ENCODE results near the gene CLIC1. TPM values are rescaled to one million over a fixed set of nuclear protein-coding genes. Genes with fewer than 3 reads are reported as not detected.

Gene CLIC1
- total and polyA plus RNA-seq, 8 donors: 226 to 465 (median 265) TPM

GRCh38 chr6:31706599-31706998 lies 29.7 kb downstream of the CLIC1 start, which contains the start of gene LY6G6F:
TSS of gene LY6G6F (plus strand) at chr6:31706866. CDS start at chr6:31706907, 41 bp downstream.
- no peak for DNase-seq
- Histone ChIP-seq H3K36me3 (no peaks in the 10 kb centered on the region), H3K27ac (no peak within 1 kb of the TSS), H3K27me3 (no peaks in the 10 kb centered on the region), H3K4me3 (no peak within 1 kb of the TSS), H3K9me3 (no peaks in the 10 kb centered on the region), H3K4me1 (peaks cover 7 to 28% of the 10 kb centered on the region in 2 donors)
- intact Hi-C loops (cut with DNase I): no loop called here
- no peak for ATAC-seq
- TF ChIP-seq, protein P1, sequence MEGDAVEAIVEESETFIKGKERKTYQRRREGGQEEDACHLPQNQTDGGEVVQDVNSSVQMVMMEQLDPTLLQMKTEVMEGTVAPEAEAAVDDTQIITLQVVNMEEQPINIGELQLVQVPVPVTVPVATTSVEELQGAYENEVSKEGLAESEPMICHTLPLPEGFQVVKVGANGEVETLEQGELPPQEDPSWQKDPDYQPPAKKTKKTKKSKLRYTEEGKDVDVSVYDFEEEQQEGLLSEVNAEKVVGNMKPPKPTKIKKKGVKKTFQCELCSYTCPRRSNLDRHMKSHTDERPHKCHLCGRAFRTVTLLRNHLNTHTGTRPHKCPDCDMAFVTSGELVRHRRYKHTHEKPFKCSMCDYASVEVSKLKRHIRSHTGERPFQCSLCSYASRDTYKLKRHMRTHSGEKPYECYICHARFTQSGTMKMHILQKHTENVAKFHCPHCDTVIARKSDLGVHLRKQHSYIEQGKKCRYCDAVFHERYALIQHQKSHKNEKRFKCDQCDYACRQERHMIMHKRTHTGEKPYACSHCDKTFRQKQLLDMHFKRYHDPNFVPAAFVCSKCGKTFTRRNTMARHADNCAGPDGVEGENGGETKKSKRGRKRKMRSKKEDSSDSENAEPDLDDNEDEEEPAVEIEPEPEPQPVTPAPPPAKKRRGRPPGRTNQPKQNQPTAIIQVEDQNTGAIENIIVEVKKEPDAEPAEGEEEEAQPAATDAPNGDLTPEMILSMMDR (IDR thresholded peaks at IDR 0.05): no peak

DNA sequence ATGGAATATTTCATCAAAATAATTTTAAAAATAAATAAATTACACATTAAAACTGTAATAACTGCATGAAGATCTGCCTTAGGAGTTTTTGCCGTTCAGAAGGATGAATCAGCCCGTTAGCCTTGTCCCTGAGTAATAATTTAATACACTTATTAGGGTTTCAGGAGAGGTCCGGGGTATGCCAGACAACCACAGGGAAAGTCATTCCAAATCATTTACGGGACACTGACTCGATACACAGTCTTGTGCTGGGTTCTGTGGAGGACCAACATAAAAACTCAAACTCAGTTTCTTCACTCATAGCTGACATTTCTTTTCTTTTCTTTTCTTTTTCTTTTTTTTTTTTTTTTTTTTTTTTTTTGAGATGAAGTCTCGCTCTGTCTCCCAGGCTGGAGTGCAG lies 30.4 kb downstream of the CLIC1 start:
- no peaks in the 10 kb centered on the region for H3K27me3 ChIP-seq
- H3K4me1 ChIP-seq: peaks cover 13 to 28% of the 10 kb centered on the region in 2 donors
- TF ChIP-seq, protein P1 (IDR thresholded peaks at IDR 0.05): no peak
- H3K36me3 ChIP-seq: no peaks in the 10 kb centered on the region
- ATAC-seq: no peak
- H3K27ac ChIP-seq: no peak overlapping the region
- DNase-seq: no peak
- no peak overlapping the region for H3K4me3 ChIP-seq
- intact Hi-C loops (cut with DNase I): no loop called here
- no peaks in the 10 kb centered on the region for H3K9me3 ChIP-seq

- Histone ChIP-seq H3K27me3 (no peaks in the 10 kb centered on the region), H3K27ac (peak within 1 kb of the TSS; percentile 97 to 99), H3K36me3 (peaks cover 0 to 25% of the 10 kb centered on the region in 2 donors), H3K9me3 (no peaks in the 10 kb centered on the region), H3K4me1 (peaks cover 13 to 36% of the 10 kb centered on the region in 2 donors), H3K4me3 (peak within 1 kb of the TSS; percentile 80 to 87)
- DNase-seq: peak; percentile 99 to 100 (median 99)
- peak; percentile 99 for ATAC-seq
- TF ChIP-seq, protein P1 (IDR thresholded peaks at IDR 0.05): no peak
- intact Hi-C loops (cut with DNase I): no loop called here
Measured at GRCh38 chr6:31702819-31703716, 33.3 kb downstream of the CLIC1 start, which contains the start of gene ABHD16A. TSS of gene ABHD16A (minus strand) at chr6:31703324. CDS start at chr6:31703281, 43 bp downstream.

GRCh38 chr6:31702405-31702818 lies 33.9 kb downstream of the CLIC1 start:
- intact Hi-C loops (cut with DNase I): no loop called here
- Histone ChIP-seq H3K27me3 (no peaks in the 10 kb centered on the region), H3K4me1 (peaks cover 13 to 36% of the 10 kb centered on the region in 2 donors), H3K9me3 (no peaks in the 10 kb centered on the region), H3K27ac (peak overlapping the region; percentile 97 to 99), H3K36me3 (peaks cover 0 to 25% of the 10 kb centered on the region in 2 donors), H3K4me3 (peak overlapping the region; percentile 80 to 87)
- TF ChIP-seq, protein P1 (IDR thresholded peaks at IDR 0.05): no peak
- ATAC-seq (peak; percentile 24), DNase-seq (no peak)

Measured in left lung (tissue), 10 donors.